Measurements from ENCODE around the gene APCDD1L.

DNA sequence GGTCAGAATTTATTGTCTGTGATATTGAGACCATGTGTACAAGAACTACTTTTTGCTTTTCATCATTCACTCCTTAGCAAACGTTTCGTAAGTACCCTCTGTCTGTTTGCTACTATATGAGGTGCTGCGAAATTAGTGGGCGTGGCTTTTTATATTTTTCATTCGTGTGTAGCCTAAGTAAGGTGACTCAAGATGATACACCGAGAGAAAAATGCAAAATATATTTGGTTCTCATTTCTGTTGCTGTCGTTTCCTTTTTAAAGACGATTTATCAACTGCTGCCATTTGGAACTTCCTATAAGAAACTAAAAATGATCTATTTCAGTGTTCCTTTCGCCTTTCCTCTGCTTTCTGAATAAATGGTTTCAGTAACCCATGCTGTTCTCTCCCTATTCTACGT lies 64.9 kb downstream of the APCDD1L start:
- TF ChIP-seq, protein P1, sequence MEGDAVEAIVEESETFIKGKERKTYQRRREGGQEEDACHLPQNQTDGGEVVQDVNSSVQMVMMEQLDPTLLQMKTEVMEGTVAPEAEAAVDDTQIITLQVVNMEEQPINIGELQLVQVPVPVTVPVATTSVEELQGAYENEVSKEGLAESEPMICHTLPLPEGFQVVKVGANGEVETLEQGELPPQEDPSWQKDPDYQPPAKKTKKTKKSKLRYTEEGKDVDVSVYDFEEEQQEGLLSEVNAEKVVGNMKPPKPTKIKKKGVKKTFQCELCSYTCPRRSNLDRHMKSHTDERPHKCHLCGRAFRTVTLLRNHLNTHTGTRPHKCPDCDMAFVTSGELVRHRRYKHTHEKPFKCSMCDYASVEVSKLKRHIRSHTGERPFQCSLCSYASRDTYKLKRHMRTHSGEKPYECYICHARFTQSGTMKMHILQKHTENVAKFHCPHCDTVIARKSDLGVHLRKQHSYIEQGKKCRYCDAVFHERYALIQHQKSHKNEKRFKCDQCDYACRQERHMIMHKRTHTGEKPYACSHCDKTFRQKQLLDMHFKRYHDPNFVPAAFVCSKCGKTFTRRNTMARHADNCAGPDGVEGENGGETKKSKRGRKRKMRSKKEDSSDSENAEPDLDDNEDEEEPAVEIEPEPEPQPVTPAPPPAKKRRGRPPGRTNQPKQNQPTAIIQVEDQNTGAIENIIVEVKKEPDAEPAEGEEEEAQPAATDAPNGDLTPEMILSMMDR (IDR thresholded peaks at IDR 0.05), result no peak
- TF ChIP-seq EP300 (IDR thresholded peaks at IDR 0.05), result no peak
- no peak for TF ChIP-seq POLR2A (IDR thresholded peaks at IDR 0.05; ENCODE audit: low read depth)
- TF ChIP-seq POLR2AphosphoS5 (IDR thresholded peaks at IDR 0.05), result no peak
